ENCODE data around the gene RAB11FIP5.
"Not testable (repeated sequence)": the region's sequence is repeated elsewhere in the genome, so short reads cannot be mapped to it uniquely, and the experiment has no call there.

The RAB11FIP5 gene

DNA sequence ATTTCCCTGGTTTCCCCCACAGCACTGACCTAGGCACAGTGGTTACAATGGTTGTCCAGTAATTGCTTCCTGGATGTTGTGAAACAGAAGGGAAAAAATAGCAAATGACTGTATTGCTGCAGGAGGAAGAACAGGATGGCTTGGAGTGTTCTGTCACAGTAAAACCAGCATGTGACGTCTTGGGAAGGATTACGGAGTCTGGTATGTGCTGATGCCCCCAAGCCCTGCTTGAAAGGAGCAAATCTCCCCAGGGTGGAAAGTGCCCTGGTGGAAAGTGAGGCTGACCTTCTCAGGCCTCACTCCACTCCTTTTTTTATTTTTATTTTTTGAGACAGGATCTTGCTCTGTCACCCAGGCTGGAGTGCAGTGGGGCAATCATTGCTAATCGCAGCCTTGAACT, 7.8 kb downstream of the RAB11FIP5 start:
- H3K4me3 ChIP-seq (ENCODE audit: low read depth, low read length), result no peak overlapping the region
- DNase-seq (ENCODE audit: low read depth, low spot score), result no peak
- TF ChIP-seq, protein P1, sequence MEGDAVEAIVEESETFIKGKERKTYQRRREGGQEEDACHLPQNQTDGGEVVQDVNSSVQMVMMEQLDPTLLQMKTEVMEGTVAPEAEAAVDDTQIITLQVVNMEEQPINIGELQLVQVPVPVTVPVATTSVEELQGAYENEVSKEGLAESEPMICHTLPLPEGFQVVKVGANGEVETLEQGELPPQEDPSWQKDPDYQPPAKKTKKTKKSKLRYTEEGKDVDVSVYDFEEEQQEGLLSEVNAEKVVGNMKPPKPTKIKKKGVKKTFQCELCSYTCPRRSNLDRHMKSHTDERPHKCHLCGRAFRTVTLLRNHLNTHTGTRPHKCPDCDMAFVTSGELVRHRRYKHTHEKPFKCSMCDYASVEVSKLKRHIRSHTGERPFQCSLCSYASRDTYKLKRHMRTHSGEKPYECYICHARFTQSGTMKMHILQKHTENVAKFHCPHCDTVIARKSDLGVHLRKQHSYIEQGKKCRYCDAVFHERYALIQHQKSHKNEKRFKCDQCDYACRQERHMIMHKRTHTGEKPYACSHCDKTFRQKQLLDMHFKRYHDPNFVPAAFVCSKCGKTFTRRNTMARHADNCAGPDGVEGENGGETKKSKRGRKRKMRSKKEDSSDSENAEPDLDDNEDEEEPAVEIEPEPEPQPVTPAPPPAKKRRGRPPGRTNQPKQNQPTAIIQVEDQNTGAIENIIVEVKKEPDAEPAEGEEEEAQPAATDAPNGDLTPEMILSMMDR (IDR thresholded peaks at IDR 0.05; ENCODE audit: low read depth, low read length), result no peak
- in situ Hi-C loops (cut with HindIII; ENCODE audit: low sequenced_read_pairs), result no loop called here

DNA sequence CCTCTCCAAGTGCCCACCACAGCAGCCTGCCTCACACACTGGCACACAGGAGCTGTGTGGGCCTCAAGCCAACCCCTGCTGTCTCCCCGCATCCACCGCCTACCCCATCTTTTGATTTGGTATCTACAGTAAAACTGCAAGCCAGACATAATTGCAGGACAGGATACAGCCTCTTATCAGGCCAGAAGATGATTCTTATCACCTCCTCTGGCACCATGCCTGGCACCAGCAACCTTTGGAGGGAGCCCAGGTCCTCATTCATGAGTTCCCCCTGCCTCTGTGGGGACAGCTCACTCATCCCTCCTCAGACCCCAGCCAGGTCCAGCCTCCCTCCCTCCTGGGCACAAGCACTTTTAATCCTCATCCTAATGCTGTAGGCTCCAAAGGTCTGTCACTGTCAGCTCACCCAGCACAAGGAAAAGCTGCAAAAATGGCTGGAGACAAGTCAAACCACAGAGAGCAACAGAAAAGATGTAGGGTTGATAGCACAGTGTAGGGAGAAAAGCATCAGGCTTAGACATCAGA, 9.7 kb downstream of the RAB11FIP5 start:
- TF ChIP-seq, protein P1 (IDR thresholded peaks at IDR 0.05; ENCODE audit: low read depth, low read length), result no peak
- in situ Hi-C loops (cut with HindIII; ENCODE audit: low sequenced_read_pairs), result no loop called here
- no peak overlapping the region for H3K4me3 ChIP-seq (ENCODE audit: low read depth, low read length)
- no peak for DNase-seq (ENCODE audit: low read depth, low spot score)

DNA sequence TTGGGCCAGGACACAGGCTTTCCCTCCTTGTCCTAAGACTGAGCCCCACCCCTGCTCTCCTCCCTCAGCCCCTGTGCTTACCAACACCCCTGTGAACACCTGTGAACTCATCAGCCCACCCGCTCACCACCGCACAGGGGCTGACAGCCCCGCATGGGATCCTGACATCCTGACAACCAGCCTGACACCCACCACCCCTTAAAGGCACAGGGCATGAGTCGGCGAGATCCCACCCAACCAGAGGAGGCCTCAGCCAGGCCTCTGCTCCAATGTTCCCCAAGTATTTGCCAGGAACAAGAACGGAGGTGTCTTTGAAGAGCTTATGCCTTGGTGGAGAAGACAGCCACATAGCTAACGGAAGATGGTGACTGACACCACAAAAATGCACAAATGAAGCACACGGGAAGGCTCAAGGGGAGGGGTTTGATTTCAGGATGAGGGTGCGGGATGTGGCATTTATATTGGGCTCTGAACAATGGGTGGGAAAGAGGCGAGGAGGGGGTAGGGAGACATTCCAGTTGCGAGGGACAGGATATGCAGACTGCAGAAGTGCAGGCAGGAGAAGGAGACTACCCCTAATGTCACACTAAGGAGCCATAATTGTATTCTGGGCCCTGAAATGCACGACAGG, 11.0 kb downstream of the RAB11FIP5 start:
- in situ Hi-C loops (cut with HindIII; ENCODE audit: low sequenced_read_pairs), result no loop called here
- no peak overlapping the region for H3K4me3 ChIP-seq (ENCODE audit: low read depth, low read length)
- no peak for DNase-seq (ENCODE audit: low read depth, low spot score)
- TF ChIP-seq, protein P1 (IDR thresholded peaks at IDR 0.05; ENCODE audit: low read depth, low read length), result no peak

DNA sequence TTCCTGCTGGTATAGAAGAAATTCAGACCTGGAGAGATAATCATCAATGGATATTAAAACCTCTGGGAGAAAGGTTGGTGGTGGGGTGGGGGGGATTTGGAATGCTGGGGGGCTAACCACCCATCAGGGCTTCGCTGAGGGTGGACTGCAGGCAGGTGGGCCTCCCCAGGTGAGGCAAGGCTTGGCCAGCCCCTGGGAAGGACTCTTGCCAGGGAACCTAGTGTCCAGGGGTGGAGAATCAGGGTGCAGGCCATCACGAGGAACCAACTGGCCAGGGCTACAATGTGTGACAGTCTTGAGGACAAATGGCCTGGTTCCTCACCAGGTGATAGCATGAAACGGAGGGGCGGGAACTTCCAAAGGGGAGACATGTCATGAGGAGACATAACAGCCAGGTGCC, 11.8 kb downstream of the RAB11FIP5 start:
- no peak for DNase-seq (ENCODE audit: low read depth, low spot score)
- TF ChIP-seq, protein P1 (IDR thresholded peaks at IDR 0.05; ENCODE audit: low read depth, low read length), result no peak
- in situ Hi-C loops (cut with HindIII; ENCODE audit: low sequenced_read_pairs), result no loop called here
- H3K4me3 ChIP-seq (ENCODE audit: low read depth, low read length), result no peak overlapping the region

DNA sequence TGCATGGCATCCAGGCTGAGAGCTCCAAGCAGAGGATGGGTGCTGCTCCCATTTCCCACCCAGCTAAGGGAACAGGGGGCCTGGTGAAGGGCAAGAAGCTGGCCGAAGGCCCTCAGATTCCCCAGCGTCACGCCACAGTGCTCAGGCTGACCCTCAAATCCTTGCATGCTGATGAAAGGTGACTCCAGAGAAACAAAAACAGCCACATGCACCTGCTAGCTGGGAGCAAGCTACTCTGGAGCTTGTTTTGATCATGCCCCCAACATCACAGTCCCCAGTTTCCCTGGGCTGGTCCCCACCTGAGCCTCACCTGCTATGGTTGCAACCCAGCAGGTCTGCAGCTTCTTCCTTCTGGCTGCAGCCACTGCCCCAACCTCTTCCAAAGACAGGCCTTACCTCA, 13.3 kb downstream of the RAB11FIP5 start:
- in situ Hi-C loops (cut with HindIII; ENCODE audit: low sequenced_read_pairs), result no loop called here

DNA sequence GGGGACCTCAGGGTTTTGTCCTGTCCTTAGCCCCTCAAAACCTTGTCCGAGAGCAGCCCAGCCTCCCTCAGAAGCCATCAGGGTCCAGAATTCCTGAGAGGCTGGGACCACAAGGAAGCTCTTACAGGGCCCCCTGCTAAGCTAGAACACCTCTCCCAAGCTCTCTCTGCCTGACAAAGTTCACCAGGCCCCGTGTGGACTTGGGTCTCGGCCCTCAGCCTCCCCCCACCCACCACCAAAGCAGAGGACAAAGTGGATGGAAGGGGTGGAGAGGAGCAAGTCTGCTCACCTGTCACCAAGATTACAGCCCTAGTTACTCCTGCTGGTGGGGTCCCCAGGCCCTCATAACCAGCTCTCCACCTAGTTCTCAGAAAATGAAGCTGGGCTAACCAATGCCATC, 16.8 kb downstream of the RAB11FIP5 start:
- in situ Hi-C loops (cut with HindIII; ENCODE audit: low sequenced_read_pairs), result no loop called here
- no peak for DNase-seq (ENCODE audit: low read depth, low spot score)
- TF ChIP-seq, protein P1 (IDR thresholded peaks at IDR 0.05; ENCODE audit: low read depth, low read length), result no peak
- no peak overlapping the region for H3K4me3 ChIP-seq (ENCODE audit: low read depth, low read length)

More for the DNA sequence above, 13.3 kb downstream of the RAB11FIP5 start:
- DNase-seq (ENCODE audit: low read depth, low spot score), result no peak
- no peak overlapping the region for H3K4me3 ChIP-seq (ENCODE audit: low read depth, low read length)
- TF ChIP-seq, protein P1 (IDR thresholded peaks at IDR 0.05; ENCODE audit: low read depth, low read length), result no peak

DNA sequence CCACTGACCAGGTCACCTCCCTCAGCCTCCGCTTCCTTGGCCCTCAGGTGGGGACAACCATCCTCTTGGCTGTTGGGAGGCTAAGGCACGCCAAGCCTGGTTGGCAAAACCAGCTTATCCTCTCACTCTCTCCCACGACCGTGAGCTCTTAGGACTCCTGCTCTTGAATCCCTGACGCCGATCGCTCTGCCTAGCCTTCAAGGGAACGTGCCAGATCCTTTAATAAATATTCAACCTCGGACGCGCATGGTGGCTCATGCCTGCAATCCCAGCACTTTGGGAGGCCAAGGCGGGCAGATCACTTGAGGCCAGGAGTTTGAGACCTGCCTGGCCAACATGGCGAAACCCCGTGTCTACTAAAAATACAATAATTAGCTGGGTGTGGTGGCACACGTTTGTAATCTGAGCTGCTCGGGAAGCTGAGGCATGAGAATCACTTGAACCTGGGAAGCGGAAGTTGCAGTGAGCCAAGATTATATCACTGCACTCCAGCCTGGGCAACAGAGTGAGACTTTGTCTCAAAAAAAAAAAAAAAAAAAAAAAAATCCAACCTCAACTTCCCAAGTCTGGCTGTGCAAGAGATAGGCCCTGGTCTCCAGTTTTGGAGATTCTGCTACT, 19.0 kb downstream of the RAB11FIP5 start:
- DNase-seq (ENCODE audit: low read depth, low spot score), result not testable (repeated sequence)

More for the DNA sequence above, 19.0 kb downstream of the RAB11FIP5 start:
- in situ Hi-C loops (cut with HindIII; ENCODE audit: low sequenced_read_pairs); H3K4me3 ChIP-seq (ENCODE audit: low read depth, low read length): not testable (repeated sequence)
